NCI-H1105 treated with DMSO at 0.1 percent for 48 hours (cell line): ENCODE results near the gene GFY.

Source experiments
- DNase-seq: peaks from one replicate; lab custom pipeline; 2025; lab: John Stamatoyannopoulos, UW

Gene GFY

DNA sequence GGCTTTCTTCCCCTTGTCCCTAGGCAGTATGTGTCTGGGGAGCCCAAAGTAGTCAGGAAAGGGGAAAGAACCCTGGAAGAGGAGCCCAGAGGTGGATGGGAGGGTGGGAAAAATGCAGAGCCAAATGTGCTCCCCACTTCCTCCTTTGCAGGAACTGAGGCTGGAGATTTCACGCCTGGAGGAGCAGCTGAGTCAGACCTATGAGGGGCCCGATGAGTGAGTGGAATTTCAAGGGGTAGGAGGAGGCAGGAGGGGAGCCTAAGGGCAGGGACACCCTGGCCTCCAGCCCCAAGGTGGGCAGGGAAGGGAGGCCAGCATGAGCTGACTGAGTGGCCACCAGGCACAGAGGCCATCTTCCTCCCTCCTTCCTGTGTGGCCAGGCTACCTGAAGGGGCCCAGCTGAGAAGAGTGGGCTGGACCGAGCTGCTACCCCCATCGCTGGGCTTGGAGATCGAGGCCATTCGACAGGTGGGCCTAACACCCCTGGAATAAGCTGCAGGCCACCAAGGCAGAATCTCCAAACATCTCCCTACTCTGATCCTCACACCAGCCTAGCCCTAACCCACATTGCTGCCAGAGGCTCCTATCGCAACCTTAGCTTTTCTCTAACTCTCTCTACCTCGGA is 16.3 kb upstream of the GFY start:
- no peak for DNase-seq

DNA sequence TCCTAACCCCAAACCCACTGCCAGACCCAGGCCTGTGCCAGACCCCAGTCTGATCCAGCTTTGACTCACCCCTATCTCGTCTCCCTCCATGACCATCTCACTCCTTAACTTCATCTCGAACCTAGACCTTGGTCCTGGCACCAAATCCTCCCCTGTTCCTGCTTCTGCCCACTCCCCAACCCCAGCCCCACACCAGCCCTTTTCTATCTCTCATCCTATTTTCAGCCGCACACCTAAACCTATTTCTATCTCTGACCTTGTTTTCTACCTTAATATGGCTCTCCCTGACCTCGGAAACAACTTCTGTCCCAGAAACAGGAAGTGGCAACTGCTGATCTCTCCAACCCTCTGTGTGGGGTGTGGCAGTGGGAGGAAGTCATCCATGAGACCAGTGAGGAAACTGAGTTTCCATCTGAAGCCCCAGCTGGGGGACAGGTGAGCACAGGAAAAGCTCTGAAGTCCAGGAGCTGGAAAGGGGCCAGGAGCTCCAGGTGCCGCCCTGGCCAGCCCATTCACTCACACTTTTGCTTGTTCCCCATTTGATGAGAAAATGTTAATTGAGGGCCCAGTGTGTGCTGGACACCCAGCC is 15.7 kb upstream of the GFY start:
- no peak for DNase-seq

DNA sequence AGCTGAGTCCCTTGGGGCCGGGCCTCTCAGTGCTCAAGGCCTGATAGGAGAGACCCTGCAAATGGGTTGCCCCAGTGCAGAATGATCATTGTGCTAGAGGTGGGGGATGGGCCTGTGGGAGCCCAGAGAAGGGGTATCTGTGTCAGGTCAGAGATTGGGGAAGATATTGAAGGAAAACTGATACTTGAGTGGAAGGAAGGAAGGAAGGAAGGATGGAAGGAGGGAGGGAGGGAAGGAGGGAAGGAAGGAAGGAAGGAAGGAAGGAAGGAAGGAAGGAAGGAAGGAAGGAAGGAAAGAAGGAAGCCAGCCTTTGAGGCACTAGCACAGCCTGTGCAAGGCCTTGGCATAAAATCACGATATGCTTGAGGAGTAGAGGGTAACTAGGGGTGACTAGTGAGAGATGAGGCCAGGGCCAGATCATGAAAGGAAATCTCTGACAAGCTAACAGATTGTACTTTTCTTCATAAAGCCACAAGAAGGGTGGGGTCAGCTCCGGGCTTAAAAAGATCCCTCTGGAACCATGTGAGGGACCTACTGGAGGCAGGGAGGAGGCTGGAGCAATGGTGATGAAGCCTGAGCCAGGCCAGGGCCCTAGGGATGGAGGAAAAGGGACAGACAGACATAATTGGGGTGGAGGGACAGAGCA is 13.4 kb upstream of the GFY start:
- no peak for DNase-seq

DNA sequence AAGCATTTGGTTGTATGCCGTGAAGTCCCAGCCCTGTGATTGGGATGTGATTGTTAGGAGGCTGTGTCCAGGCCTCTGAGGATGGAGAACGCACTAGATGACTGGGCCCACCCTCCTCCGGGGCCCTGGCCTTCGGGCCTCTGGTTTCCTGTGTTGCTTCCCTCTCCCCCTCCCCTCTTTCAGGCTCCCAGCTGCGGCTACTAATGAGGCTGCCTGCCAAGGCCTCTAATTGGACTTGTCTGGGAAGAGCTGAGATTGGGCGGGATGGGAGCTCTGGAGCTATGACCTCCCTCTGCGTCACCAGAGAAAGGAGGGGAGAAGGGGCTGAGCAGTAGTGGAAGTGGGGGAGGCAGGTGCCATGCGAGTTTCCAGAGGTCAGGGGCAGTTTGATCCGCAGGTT is 11.8 kb upstream of the GFY start:
- no peak for DNase-seq

DNA sequence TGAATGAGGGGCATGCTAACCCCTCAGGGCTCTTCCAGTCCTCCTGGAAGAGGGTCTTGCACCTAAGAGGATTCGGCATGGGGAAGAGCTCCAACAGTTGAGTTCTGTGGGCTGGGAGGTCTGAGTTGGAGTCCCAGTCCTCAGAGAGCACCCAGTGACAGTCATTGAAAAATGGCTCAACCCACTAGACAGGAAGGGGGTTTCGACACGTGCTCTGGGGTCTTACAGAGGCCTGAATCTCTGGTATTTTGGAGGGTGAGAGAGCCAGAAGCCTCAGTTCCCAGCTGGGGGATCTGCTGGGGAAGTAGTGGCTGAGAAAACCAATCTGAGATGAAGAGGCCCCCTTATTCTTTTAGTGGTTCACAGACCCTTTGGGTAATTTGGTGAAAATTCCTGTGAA is 10.9 kb upstream of the GFY start:
- no peak for DNase-seq

DNA sequence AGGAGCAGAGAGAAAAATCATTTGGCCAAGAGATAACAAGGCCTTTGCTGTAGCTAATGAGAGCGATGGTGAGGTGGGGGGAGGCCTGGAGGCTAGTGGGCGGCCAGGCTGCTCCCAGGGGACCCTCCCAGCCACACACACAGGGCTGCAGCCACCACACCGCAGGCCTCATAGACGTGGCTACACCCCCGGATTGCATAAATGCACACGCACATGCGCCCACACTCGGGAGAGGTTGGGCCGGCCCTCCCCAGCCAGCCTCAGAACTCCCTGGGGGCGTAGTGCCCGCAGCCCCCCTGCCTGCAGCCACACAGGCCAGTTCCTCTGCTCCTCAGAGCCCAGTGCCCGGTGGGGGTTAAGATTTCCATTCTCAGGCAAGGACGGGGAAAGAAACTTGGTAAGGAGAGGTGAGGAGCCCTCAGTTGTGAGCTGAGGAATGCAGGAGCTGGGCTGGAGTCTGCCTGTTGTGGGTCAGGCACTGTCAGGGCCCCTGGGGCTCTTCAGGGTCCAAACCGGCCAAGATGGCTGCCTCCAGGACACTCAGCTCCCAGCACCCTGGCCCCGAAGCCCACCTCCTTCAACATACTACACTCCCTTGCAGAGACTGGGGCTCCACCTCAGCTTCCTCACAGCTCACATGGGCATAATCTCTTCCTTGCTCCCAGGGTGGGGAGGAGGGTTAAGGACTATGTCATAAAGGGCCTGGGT is 9.9 kb upstream of the GFY start:
- no peak for DNase-seq

DNA sequence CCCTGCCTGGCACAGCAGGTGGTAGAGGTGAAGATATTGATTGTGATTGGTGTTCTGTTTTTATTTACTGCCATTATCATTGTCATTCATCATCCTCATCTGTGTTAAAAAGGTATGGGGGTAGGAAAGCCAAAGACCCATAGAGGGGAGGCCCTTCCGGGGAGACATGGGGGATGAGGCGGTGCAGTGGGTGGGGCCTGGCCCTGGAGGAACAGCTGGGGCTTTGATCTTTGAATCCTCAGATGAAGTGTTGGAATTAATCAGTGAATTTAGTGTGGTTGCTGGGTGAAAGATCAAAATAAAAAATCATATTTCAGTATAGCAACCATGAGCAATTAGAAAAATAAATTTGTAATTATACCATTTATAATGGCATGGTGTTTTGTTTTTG is 9.4 kb upstream of the GFY start:
- DNase-seq: no peak

DNA sequence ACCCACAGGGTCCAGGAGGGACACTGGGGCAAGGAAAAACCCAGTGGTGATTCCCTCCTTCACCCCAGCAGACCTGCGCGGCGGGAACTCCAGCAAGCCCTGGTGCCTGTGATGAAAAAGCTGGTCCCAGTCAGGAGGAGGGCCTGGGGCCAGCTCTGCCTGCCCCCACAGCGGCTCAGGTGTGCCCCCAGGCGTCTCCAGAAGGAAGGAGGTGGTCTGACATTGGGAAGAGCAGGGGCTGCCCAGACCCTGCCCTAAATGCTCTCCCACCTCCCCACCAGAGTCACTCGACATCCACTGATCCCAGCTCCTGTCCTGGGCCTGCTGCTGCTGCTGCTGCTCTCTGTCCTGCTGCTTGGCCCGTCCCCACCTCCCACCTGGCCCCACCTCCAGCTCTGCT is 8.1 kb upstream of the GFY start:
- no peak for DNase-seq

DNA sequence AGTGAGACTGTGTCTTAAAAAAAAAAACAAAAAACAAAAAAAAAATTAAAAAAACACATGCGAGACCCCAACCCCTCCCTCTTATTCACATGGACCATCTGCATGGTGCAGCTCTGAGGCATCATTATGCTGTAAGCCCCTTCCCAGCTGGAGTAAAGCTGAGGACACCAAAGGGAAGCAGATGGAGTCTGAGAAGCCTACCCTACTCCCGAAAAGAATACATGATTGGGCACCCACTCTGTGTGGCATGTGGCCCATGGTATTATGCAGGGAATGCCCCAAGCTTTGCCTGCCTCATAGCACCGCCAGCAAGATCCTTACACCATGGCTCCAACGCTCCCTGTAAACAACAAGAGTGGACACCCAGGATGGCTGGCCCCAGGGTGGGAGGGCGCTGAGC is 6.7 kb upstream of the GFY start:
- DNase-seq: no peak

DNA sequence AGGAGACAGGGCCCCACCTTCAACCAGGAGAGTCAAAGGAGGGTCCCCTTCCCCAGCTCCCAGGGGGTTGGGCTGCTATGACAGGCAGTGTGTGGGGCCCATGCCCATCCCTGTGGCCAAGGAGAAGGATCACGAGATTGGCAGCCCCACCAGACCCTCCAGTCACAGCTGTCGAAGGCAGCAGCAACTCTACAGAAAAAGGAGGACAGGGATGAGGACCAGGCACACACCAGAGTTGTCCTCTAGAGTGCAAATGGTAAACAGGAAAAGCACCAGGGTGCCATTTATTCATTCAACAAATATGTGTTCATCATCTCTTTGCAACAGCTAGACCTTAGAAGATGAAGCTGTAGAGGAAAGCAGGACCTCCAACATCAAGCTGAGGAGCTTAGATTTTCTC is 6.0 kb upstream of the GFY start:
- DNase-seq: no peak

DNA sequence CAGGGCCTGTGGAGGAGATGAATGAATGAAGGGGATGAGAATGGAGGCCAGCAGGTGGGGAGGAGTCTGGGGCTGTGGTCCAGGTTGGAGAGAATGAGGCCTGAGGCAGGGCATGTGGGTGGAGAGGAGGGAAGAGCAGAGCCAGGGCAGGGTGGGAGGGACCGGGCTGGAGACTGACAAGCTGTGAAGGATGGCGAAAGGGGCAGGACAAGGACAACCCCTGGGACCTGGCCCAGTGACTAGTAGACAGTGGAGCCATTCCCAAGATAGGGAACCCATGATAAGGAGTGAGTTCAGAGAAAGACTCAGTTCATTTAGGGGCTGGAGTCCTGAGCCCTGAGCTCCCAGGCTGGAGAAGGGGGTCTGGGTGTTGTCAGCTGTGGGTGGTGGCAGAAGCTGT is 5.0 kb upstream of the GFY start:
- no peak for DNase-seq

DNA sequence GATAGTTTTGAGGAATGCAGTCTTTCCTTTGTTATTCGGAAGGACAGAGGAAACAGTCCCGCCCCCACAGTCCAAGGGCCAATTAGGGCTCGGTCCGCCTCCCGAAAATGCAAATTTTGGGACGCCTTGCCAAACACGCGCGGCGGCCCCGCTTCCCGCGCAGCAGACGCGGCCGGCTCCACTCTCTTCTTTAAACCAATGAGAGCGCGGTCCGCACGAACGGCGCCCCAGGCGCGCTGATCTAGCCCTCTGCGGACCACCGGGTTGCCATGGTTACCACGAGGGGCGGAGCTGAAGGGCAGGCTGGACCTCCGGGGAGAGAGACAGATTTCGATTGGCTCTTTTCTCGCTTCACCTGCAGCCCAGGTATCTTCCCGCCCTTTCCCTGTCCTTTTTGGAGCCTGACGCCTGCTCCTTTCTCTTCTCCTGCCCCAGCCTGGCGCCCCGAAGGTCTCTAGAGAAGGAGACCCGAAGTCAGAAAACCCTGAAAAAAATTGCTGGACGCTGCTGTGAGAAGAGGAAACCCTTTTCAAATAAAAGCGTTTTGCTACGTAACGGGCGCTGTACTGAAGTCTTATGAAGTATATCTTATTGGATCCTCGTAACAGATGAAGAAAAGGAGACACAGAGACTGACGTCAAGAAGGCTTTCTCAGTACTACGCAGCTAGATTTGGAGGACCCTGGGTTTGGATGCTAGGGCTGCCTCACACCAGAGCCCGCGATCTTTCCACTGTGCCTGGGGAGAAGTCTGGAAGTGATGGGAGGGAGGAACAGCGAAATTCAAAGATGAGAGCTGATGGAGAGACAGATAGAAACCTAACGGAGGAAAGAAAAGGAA is 3.9 kb upstream of the GFY start:
- DNase-seq: peak; percentile 96

DNA sequence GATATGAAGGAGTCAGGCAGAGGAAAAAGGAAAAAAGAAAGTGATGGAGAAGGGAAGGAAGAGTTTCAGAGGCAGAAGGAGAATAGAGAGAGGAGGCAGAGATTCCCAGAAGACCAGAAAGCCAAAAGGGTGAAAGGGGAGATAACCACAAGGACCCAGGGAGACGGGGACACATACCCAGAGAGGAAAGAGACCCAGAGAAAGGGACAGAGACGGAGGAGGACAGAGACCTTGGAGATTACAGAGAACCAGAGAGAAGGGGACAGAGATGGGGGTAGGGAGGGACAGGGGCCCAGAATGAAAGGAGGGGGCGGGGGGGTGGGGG is 3.3 kb upstream of the GFY start:
- DNase-seq: no peak

DNA sequence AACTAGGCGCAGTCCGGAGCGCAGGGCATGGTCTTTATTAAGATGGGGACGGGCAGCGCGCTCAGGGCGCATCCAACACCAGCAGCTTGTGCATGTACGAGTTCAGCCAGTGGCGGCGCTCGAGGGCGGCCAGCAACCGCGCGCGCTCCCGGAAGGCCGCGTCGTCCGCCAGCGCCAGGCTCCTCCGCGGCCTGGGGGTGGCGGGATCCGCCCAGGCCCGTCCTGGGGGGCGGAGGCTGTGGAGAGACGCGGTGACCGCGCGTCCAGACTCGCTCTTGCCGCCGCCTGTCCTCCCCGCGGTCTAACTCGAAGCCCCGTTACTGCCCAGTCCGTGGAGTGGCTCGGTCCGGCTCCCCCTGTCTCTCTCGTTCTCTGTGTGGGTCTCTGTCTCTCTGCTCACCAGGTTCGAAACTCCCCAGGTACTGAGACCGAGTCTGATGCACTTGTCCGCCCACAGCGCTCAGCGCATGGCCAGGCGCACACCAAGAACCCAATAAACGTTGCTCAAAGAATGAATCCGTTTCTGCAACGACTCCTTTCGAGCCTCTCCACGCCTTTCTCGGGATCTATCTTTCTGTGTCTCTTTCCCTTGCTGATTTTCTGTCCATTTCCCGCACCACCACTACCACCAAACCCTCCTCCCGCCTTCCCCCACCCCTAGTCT is 2.6 kb upstream of the GFY start:
- DNase-seq: peak; percentile 31

DNA sequence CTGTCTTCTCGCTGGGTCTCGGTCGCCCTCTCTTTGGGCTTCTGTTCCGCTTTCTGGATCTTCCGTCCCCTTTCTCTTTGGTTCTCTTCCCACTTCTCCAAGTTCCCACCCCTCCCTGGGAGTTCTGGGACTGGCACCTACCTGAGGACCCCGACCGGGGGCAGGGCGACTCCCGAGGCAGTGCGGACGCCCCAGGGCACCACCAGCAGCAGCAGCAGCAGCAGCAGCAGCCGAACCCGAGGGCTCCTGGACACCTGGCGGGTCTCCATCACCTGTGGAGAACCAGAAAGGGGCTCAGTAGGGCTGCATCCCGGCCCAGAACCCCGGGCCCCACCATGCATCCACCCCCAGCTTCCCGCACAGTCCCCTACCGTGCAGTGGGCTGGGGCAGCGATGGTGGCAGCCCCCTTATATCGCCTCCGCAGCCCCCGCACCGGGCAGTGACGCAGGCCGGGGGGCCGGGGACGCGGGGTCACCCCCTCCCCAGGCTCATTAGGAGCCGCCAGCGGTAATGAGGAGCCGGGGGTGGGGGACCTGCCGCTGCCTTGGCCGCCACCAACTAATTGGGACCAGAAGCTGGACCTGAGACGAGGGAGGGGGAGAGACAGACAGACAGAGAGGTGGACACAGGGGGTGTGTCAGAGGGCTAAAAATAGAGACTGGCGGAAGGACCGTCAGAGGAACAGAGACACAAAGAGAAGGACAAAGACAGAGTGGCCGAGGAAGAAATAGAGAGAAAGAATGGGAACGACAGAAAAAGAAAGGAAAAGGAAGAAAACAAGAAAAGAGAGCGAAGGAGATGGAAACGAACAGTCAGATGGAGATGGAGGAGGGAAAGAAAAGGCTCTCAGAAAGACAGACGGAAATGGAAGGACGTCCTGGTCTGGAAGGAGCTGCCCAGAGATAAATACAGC is 1.9 kb upstream of the GFY start, which contains the start of gene PTH2:
Gene PTH2, minus strand, starts transcription at position 371 of the 914 bp plus-strand sequence. Its CDS starts 102 bp downstream, at position 269.
- DNase-seq: no peak

DNA sequence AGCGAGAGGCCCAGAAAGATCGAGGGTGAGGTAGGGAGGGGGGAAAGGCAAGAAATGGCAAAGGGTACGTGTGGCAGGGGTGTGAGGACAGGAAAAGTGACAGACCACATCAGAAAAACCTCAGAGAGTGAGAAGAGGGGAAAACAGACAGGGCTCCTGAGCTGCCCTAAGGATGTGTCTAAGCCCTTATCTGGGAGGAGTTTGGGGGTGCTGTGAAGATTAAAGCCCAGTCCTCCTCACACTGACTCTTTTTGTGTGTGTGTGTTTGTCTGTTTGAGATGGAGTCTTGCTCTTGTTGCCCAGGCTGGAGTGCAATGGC is 1.2 kb upstream of the GFY start:
- no peak for DNase-seq

DNA sequence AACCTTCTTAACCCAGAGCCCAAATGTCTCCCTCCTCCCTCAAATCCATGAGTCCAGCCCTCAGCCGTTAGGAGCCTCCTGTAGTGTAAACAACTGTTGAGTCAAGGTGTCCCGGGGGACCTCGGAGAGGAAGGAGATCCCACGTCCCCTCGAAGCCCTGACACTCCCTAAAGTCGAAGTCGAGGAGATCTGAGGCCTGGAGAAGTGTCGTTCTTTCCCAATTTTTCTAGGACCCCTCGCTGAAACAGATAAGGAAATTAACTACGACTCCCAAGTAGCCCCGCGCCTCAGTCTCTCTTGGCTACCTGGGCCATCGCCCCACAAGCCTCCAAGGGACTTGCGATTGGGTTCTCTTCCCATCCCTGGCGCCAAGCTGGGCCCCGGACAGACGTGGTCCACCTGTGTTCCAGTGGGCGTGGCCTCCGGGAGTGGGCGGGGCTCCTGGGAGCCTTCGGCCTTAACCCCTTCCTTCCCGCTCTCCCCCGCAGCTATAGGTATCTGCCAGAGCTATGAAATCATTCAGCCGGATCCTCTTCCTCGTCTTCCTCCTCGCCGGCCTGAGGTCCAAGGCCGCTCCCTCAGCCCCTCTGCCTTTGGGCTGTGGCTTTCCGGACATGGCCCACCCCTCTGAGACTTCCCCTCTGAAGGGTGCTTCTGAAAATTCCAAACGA is 869 bp downstream of the GFY start:
- DNase-seq: no peak

DNA sequence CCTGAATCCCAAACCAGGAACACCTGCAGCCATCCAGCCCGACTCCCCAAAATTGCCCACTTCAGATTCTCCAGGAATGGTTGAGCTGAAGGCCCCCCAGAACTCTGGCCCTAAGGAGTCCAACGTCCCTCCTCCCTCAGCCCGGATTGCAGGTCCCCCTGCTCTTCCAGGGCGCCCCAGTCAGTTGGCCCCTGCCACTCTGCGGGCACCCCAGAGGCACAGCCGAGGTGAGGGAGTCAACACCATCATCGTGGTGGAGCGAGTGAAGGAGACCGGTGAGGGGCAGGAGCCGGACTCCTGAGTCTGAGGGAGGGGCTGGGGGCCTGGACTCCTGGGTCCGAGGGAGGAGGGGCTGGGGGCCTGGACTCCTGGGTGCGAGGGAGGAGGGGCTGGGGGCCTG is 2.2 kb downstream of the GFY start:
- DNase-seq: no peak

DNA sequence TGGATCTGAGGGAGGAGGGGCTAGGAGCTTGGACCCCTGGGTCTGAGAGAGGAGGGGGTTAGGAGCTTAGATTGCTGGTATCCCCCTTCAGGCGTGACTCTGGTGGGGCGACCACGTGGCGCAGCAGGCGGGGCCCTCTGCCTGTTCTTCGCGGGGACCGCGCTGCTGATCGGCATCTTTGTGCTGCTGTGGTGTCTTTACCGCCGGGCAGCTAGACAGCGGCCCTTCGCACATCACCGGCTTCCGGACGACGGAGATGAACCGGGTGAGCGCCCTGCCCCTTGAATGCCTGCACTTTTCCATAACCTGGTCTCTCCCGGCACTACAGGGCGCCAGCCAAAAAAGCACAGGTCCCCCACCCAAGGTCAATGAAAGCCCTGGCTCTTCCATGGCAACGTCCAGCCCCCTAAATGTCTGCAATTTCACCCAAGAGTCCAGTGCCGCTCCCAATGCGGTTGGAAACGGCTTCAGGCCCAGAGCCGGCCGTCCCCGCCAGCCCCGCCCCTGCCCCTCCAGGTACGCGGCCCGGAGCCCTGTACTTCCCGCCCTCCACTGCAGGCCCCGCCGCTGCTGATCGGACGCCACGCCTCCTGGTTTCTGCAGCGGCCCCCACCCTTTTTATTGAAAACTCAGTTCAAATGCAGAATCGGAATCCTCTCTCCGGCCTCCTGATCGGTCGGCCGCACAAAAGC is 2.8 kb downstream of the GFY start:
- no peak for DNase-seq
